ENCODE measurements around the gene REV3L. TPM values are rescaled to one million over a fixed set of nuclear protein-coding genes. Genes with fewer than 3 reads are reported as not detected.
A peak's percentile ranks its signal among the peaks of the same experiment; 100 is the strongest.

REV3L gene
- total RNA-seq, 1 donor from 2014 or later = 19.0 TPM

DNA sequence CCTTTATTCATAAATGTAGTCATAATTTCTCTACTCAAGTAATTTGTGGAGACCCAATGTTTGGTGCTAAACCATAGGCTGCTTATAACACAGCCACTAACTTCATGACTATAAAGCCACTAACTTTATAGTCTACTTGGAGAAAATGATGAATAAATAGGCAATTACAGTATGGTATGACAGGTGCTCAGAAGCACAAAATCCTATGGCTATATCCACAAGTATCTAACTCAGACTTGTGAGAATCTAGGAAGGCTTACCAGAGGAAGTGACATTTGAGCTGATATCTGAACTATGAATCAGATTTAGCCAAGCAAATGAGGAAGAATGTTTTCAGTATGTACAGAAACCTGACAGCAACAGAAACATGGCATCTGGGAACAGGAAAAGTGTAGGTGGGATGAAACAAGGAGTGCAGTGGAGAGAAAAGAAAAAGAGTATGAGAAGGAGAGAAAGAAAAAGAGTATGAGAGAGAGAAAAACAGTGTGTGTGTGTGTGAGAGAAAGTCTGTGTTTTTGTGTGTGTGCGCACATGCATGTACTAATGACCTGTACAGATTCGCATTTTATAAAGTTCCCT, 59.9 kb downstream of the REV3L start:
- DNase-seq (ENCODE audit: low spot score) = no peak

- no peak for DNase-seq (ENCODE audit: low spot score)
Observed at GRCh38 chr6:111418971-111419693, 63.9 kb downstream of the REV3L start.

DNA sequence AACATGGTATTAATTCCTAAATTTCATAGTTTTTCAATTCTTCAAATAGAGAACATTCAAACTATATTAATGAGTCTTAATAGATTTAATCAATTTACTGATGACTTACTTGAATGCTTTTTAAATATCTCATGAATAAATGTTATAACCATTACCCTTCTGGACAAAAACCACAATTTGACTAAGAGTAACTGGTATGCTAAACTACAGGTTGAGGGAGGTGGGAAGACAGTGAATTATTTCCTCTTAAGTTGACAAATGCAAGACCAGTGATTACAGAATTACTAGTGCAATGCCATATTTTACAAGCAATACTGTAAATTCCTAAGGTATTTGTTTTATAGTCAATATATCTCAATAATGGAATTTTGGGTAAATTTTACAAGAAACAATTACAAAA, 65.1 kb downstream of the REV3L start:
- no peak for DNase-seq (ENCODE audit: low spot score)

GRCh38 chr6:111417181-111417585, 65.8 kb downstream of the REV3L start:
- peak; percentile 26 for DNase-seq (ENCODE audit: low spot score)

DNA sequence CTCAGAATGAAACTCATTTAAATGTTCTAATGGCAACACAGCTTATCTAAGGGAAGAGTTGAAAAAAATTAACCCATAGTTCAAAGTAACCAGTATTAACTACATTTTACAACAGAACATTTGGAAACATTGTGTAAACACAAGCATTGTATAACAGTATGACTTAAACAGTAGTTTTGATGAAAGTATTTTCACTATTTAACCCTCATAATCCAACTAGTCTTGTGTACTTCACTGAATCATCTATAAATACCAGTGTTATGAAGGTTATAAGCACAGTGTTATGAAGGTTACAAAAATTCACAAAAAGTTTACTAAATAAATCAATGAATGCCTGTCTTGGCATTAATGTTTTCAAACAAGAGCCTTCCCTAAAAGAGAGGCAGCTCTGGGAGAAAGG, 66.5 kb downstream of the REV3L start:
- DNase-seq (ENCODE audit: low spot score) = no peak

DNA sequence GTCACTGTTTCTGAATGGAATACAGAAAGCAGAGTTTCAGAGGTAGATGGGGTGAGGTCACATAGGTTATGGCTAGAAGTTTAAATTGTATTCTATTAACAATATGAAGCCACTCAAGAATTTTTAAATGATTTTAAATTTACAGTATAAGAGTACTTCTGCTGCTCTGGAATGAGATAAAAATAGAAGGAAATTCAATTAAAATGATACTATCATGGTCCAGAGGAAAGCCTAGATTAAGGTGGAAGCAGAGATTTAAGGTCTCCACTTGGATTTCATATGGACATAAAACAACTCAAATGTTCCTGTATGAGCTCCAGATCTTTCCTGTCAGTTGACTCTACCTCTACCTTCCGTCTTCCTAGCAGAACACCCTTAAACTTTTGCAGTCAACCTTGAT, 68.6 kb downstream of the REV3L start:
- DNase-seq (ENCODE audit: low spot score) = no peak

DNA sequence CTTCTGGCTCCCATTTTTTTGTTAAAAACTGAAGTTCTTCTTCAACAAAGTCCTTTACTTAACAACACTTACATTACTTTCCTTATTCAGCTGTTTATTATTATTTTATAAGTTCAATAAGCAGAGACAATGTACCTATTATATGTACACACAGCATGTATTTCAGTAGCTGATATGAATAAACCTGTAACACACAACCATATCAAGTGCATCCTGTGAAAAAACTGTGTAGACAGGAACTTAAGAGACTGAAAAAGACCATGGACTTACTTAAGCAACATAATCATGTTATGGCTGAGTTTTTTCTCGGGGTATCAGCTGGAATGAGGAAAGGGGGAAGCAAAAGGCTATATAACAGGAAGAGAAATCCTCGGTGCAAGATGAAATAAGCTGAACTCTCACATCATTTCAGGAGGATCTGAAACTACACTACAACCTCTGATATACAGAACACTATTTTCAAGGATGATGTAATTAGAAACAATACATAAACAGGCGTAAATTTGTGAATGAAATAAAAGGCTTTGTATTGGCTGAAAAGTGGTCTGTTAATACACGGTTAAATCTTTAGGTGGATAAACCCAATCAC, 70.9 kb downstream of the REV3L start:
- no peak for DNase-seq (ENCODE audit: low spot score)

GRCh38 chr6:111411046-111411445, 72.0 kb downstream of the REV3L start:
- no peak for DNase-seq (ENCODE audit: low spot score)

DNA sequence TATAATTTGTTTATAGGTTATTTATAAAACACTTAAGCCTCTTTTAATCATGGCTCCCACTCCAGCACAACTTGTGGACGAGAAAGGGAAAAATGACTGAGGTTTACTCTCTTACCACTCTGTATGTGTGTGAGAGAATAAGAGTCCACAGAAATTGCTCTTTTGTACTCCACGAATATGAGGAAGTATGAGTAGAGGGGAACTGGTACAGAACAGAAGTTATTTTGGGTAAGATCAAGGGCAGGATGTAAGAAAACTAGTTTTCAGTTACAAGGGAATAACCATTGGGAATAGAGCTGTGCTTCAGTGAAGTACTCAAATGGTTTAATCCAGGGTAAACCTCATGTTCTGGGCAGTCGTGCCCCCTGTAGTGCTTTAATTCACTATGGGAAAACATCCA, 72.6 kb downstream of the REV3L start:
- DNase-seq (ENCODE audit: low spot score) = no peak

- DNase-seq (ENCODE audit: low spot score) = no peak
Observed at GRCh38 chr6:111409430-111409829, 73.6 kb downstream of the REV3L start.

DNA sequence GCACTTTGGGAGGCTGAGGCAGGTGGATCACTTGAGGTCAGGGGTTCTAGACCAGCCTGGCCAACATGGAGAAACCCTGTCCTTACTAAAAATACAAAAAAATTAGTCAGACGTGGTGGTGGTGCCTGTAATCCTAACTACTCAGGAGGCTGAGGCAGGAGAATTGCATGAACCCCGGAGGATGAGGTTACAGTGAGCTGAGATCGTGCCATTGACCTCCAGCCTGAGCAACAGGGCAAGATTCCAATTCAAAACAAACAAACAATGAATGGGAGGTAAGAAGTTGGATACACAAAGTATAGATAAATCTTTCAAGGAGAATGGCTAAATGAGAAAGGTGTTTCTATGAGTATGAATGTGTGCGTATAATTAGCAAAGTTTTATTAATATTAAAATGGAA, 75.3 kb downstream of the REV3L start:
- no peak for DNase-seq (ENCODE audit: low spot score)

DNA sequence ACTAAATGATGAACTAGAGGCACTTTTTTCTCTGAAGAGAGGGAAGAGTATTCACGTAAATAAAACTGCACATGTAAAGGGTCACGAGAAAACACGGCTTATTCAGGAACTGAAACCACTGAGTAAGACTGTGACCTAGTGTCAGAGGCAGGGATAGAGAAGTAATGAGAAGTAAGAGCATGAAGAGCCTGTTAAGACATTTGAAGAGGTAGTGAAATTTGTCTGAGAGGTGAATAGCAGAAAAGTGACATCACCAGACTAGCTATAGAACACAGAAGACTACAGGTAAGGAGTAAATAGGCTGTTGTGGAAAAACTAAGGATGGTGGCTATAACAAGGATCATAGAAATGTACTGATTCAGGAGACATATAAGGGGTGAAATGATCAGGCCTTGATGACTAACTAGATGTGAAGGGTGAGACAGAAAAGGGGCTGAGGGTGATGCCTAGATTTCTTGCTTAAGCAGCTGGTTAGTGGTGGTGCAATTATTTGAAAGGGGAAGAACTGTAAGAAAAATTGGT, 76.8 kb downstream of the REV3L start:
- no peak for DNase-seq (ENCODE audit: low spot score)

GRCh38 chr6:111403388-111403787, 79.6 kb downstream of the REV3L start:
- no peak for DNase-seq (ENCODE audit: low spot score)

- DNase-seq (ENCODE audit: low spot score) = no peak
Observed at GRCh38 chr6:111399626-111400025, 83.4 kb downstream of the REV3L start.

DNA sequence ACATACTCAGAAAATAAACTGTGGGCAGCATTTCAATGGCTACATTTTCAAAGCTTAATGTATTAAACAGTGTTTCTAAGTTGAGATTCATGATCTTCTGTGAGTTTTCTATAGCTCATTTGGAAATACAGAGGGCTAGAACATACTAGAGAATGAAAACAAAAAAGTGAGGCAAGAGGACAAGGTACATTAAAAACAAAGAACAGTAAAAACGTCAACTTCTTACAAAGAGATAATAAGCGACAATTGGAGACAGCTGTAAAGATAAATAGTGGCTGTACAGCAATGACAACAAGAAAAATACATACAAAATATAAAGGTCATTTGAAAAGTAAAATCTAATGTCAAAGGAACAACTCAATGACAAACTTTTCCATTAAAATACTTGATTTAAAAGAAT, 94.3 kb downstream of the REV3L start:
- DNase-seq (ENCODE audit: low spot score) = no peak

GRCh38 chr6:111382476-111383294, 100.3 kb downstream of the REV3L start:
- DNase-seq (ENCODE audit: low spot score) = no peak

DNA sequence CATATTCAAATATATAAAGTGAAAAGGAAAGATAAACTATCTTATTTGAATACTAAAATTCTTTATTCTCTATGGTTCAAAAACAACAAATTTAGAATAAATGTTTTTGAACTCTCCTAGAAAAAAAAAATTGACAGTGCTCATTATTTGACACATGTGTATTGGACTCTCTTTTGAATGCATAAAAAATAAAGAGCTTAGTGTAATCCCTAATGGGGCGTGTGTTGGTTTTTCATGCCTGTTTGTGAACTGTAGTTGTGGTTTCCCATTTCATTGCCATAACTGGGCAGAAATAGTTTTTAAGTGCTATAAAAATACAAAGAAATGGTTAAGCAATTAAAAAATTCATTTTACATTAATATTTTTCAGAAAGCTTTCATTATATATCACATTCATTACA, 101.3 kb downstream of the REV3L start:
- no peak for DNase-seq (ENCODE audit: low spot score)

DNA sequence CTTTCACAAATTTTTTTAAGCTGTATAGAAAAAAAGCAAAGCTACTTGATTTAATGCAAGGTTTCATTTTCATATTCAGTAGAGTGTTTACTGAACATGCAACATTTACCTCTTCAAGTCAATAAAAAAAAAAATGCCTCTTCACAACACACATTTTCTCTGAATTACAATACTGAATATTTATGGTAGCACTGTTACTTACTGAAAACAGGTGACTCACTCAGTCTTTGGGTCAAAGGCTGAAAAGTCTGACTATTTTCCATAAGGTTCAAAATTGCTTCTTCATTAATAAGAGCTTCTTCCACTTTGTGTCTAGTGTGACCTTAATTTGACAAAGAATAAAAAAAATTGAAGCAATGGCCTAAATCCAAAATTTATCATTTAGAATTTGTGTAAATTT, 101.9 kb downstream of the REV3L start:
- no peak for DNase-seq (ENCODE audit: low spot score)

- no peak for DNase-seq (ENCODE audit: low spot score)
Observed at GRCh38 chr6:111379831-111380230, 103.2 kb downstream of the REV3L start.

DNA sequence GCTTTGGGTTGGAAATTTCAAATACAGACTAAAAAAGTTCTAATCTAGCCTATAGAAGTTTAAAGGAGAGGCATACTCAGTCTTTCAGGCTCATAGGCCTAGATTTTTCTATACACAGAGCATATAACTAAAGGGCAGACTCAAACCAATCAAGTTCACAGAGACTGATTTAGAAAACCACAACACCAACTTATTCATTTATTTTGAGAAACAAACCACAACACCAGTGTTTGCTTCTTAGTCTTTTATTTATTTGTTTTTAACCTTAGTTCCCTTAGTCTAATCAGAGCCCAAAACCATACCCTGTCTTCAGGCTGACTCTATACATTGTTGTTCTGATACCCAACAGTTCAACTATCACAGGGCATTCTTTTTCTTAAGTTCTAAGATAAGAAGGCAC, 103.7 kb downstream of the REV3L start:
- no peak for DNase-seq (ENCODE audit: low spot score)

DNA sequence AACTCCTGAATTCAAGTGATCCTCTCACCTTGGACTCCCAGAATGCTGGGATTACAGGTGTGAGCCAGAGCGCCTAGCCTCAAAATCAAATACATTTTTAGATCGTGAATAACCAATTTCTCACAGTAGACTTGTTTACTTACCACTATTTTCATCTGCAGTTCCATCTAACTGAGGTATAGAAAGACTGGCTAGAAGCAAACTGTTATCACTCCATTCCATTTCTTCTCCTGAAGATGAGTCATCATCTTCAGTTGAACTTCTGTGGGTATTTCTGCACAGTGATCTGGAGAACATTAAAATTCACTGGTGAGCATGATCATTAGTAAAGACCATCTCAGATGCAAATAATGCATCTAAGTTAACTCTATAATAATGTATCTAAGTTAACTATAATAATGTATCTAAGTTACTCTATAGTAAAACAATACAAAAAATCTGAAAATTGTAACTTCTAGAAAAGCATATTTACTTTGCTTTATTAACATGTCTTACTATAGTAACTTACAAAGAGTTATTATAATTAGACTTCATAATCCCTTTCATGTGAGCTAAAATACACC, 105.4 kb downstream of the REV3L start:
- DNase-seq (ENCODE audit: low spot score) = no peak
